ENCODE results near the gene TDRD7.

- TF ChIP-seq CTCF (IDR thresholded peaks at IDR 0.05; ENCODE audit: insufficient read depth, low read depth, low read length): no peak
- TF ChIP-seq EZH2 (IDR thresholded peaks at IDR 0.05; ENCODE audit: insufficient read depth, low read length): no peak
Measured at GRCh38 chr9:97505845-97506244, 93.9 kb downstream of the TDRD7 start.
